HEK293 (cell line): ENCODE results near the gene HS3ST3A1.

Experiments used
- BCL11A ChIP-seq: fragments of 450-650 bp; formaldehyde crosslinking; IDR thresholded peaks from 2 replicates; pipeline ENCODE4 v1.5.1; 2016; ENCODE audit warnings: low read depth, missing biosample characterization, missing genetic modification characterization
- GLIS1 ChIP-seq: fragments of 450-650 bp; formaldehyde crosslinking; IDR thresholded peaks from 2 replicates; pipeline ENCODE4 v1.5.1; 2016; ENCODE audit warnings: missing biosample characterization, missing genetic modification characterization
- HIC1 ChIP-seq: fragments of 450-650 bp; formaldehyde crosslinking; IDR thresholded peaks from 2 replicates; pipeline ENCODE4 v1.5.1; 2016; ENCODE audit warnings: missing biosample characterization, missing genetic modification characterization
- HOXA7 ChIP-seq: sonication (generic); formaldehyde crosslinking; IDR thresholded peaks from 2 replicates; pipeline ENCODE4 v1.8.1; 2022; ENCODE audit warnings: missing genetic modification reagents, borderline replicate concordance
- INSM2 ChIP-seq: fragments of 450-650 bp; formaldehyde crosslinking; IDR thresholded peaks from 2 replicates; pipeline ENCODE4 v1.5.1; 2016; ENCODE audit warnings: missing biosample characterization, missing genetic modification characterization
- KLF16 ChIP-seq: fragments of 450-650 bp; formaldehyde crosslinking; IDR thresholded peaks from 2 replicates; pipeline ENCODE4 v1.5.1; 2017; ENCODE audit warnings: missing biosample characterization, missing genetic modification characterization
- KLF17 ChIP-seq: fragments of 450-650 bp; formaldehyde crosslinking; IDR thresholded peaks from 2 replicates; pipeline ENCODE4 v1.5.1; 2016; ENCODE audit warnings: missing biosample characterization, missing genetic modification characterization
- KLF7 ChIP-seq: fragments of 450-650 bp; formaldehyde crosslinking; IDR thresholded peaks from 2 replicates; pipeline ENCODE4 v1.5.1; 2016; ENCODE audit warnings: missing biosample characterization, missing genetic modification characterization, borderline replicate concordance
- SCRT2 ChIP-seq: fragments of 450-650 bp; formaldehyde crosslinking; IDR thresholded peaks from 2 replicates; pipeline ENCODE4 v1.5.1; 2016; ENCODE audit warnings: missing biosample characterization, missing genetic modification characterization
- TSHZ1 ChIP-seq: fragments of 450-650 bp; formaldehyde crosslinking; IDR thresholded peaks from 2 replicates; pipeline ENCODE4 v1.5.1; 2016; ENCODE audit warnings: missing biosample characterization, missing genetic modification characterization, borderline replicate concordance
- WT1 ChIP-seq: fragments of 450-650 bp; formaldehyde crosslinking; IDR thresholded peaks from 2 replicates; pipeline ENCODE4 v1.5.1; 2016; ENCODE audit warnings: missing biosample characterization, missing genetic modification characterization
- ZBTB11 ChIP-seq: fragments of 450-650 bp; formaldehyde crosslinking; conservative IDR thresholded peaks from 2 replicates; pipeline ENCODE4 v1.5.1; 2016; ENCODE audit warnings: low read depth, missing biosample characterization, missing genetic modification characterization
- ZBTB26 ChIP-seq: fragments of 450-650 bp; formaldehyde crosslinking; optimal IDR thresholded peaks from 2 replicates; pipeline ENCODE3; 2016; ENCODE audit warnings: missing biosample characterization, mild to moderate bottlenecking, missing genetic modification characterization
- ZFHX2 ChIP-seq: fragments of 450-650 bp; formaldehyde crosslinking; conservative IDR thresholded peaks from 2 replicates; pipeline ENCODE4 v1.5.1; 2016; ENCODE audit warnings: missing biosample characterization, missing genetic modification characterization
- ZNF140 ChIP-seq: fragments of 450-650 bp; formaldehyde crosslinking; IDR thresholded peaks from 2 replicates; pipeline ENCODE4 v1.5.1; 2016; ENCODE audit warnings: missing biosample characterization, missing genetic modification characterization
- ZNF23 ChIP-seq: fragments of 450-650 bp; formaldehyde crosslinking; IDR thresholded peaks from 2 replicates; pipeline ENCODE4 v1.5.1; 2016; ENCODE audit warnings: missing biosample characterization, missing genetic modification characterization, borderline replicate concordance
- ZNF324 ChIP-seq: fragments of 450-650 bp; formaldehyde crosslinking; IDR thresholded peaks from 2 replicates; pipeline ENCODE4 v1.5.1; 2016; ENCODE audit warnings: missing biosample characterization, missing genetic modification characterization
- ZNF341 ChIP-seq: fragments of 450-650 bp; formaldehyde crosslinking; IDR thresholded peaks from 2 replicates; pipeline ENCODE4; 2016; ENCODE audit warnings: low read depth, missing biosample characterization, missing genetic modification characterization
- ZNF366 ChIP-seq: fragments of 450-650 bp; formaldehyde crosslinking; conservative IDR thresholded peaks from 2 replicates; pipeline ENCODE4 v1.5.1; 2016; ENCODE audit warnings: missing biosample characterization, missing genetic modification characterization
- ZNF394 ChIP-seq: fragments of 450-650 bp; formaldehyde crosslinking; IDR thresholded peaks from 2 replicates; pipeline ENCODE4 v1.5.1; 2016; ENCODE audit warnings: missing biosample characterization, missing genetic modification characterization, mild to moderate bottlenecking, moderate library complexity, borderline replicate concordance
- ZNF404 ChIP-seq: fragments of 450-650 bp; formaldehyde crosslinking; IDR thresholded peaks from 2 replicates; pipeline ENCODE4 v1.5.1; 2017; ENCODE audit warnings: missing biosample characterization, missing genetic modification characterization
- ZNF629 ChIP-seq: fragments of 450-650 bp; formaldehyde crosslinking; IDR thresholded peaks from 2 replicates; pipeline ENCODE4 v1.5.1; 2017; ENCODE audit warnings: missing biosample characterization, missing genetic modification characterization
- ZNF776 ChIP-seq: fragments of 450-650 bp; formaldehyde crosslinking; IDR thresholded peaks from 2 replicates; pipeline ENCODE4 v1.5.0; 2017; ENCODE audit warnings: missing biosample characterization, missing genetic modification characterization, borderline replicate concordance
- ZNF785 ChIP-seq: fragments of 450-650 bp; formaldehyde crosslinking; IDR thresholded peaks from 2 replicates; pipeline ENCODE4 v1.5.1; 2016; ENCODE audit warnings: missing biosample characterization, missing genetic modification characterization
- ZNF792 ChIP-seq: fragments of 450-650 bp; formaldehyde crosslinking; IDR thresholded peaks from 2 replicates; pipeline ENCODE4 v1.5.1; 2016; ENCODE audit warnings: missing biosample characterization, missing genetic modification characterization
- ZSCAN23 ChIP-seq: fragments of 450-650 bp; formaldehyde crosslinking; IDR thresholded peaks from 2 replicates; pipeline ENCODE4 v1.5.1; 2016; ENCODE audit warnings: missing biosample characterization, missing genetic modification characterization

Gene HS3ST3A1

GRCh38 chr17:13601776-13602551 lies at the start of gene HS3ST3A1 (continued):
- TF ChIP-seq GLIS1 (peak; percentile 68; the same call in 1 of the 2 replicates), ZBTB26 (tag by site-specific recombination) (peak; percentile 87), ZNF140 (no peak), KLF17 (tag by site-specific recombination) (peak; percentile 50; the same call in 1 of the 2 replicates), ZFHX2 (tag by site-specific recombination) (peak; percentile 88), TSHZ1 (tag by site-specific recombination) (0 out of 2 replicates have a peak, but pooled peaks have one; percentile 11), ZNF366 (peak; percentile 57), HOXA7 (CRISPR knock-in tag) (no peak), BCL11A (peak; percentile 44; the same call in 1 of the 2 replicates), ZNF404 (tag by site-specific recombination) (no peak), ZNF394 (tag by site-specific recombination) (0 out of 2 replicates have a peak, but pooled peaks have one; percentile 24), ZNF785 (tag by site-specific recombination) (peak; percentile 43; the same call in 1 of the 2 replicates), ZNF23 (tag by site-specific recombination) (no peak), INSM2 (tag by site-specific recombination) (peak; percentile 71), ZSCAN23 (no peak), WT1 (tag by site-specific recombination) (peak; percentile 53), ZNF629 (tag by site-specific recombination) (peak; percentile 89), SCRT2 (tag by site-specific recombination) (0 out of 2 replicates have a peak, but pooled peaks have one; percentile 7), ZNF341 (tag by site-specific recombination) (peak; percentile 92), ZNF776 (tag by site-specific recombination) (no peak), KLF16 (tag by site-specific recombination) (peak; percentile 86), ZBTB11 (tag by site-specific recombination) (peak; percentile 60; the same call in 1 of the 2 replicates), HIC1 (tag by site-specific recombination) (peak; percentile 83), ZNF324 (tag by site-specific recombination) (peak; percentile 69), ZNF792 (tag by site-specific recombination) (peak; percentile 67; the same call in 1 of the 2 replicates), KLF7 (peak; percentile 93; the same call in 1 of the 2 replicates)
